Activated CD4-positive, alpha-beta T cell treated with anti-CD3 and anti-CD28 coated beads, Interleukin-2, Interleukin-6, amounts not matched to agents 100 ng/mL and 50 ng/mL, durations not matched to agents 16 hours and 8 hours (primary cell): ENCODE measurements around the gene OR9Q1.

Experiments
- DNase-seq: peaks from one replicate; pipeline ENCODE4 v3.0.0-alpha.2; 2020

The OR9Q1 gene

DNA sequence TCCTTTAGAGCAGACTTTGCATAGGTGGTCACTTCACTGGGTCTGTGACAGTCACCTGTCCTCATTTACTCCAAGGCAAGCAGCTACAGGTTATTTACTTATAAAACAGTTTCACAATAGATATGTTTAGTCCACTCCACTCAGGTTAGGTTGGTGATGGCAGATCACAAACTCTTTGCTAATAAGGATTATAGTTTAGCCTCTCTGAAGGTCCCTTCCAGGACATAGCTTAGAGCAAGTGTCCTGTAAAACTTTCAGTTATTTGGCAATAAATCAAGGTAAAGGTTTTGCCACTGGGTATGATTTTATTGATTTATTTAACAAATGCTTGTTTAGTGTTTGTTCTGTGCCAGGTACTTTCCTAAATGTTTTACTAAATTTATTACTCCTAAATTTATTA lies 15.9 kb downstream of the OR9Q1 start:
- DNase-seq: no peak

DNA sequence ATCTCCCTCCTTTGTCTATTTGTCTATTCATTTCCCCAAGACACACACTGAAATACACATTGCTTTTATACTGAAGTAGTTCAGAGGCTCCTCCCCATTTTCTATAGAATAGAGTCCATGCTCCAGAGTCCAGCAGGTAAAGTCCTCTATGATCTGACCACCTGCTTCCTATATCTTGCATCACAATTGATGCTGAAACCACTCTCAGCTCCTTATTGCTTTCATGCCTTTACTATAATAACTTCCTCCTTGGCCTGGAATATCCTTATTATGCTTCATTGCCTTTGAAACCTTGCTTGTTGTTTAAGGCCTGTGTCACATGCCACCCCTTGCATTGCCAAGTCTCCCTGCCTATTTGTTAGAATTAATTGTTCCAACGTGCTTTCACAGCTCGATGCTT lies 19.7 kb downstream of the OR9Q1 start:
- no peak for DNase-seq

- DNase-seq: no peak
Observed at GRCh38 chr11:58046231-58046630, 22.6 kb downstream of the OR9Q1 start.

- DNase-seq: no peak
Observed at GRCh38 chr11:58047818-58048217, 24.1 kb downstream of the OR9Q1 start.

- no peak for DNase-seq
Observed at GRCh38 chr11:58055806-58056401, 32.2 kb downstream of the OR9Q1 start.

DNA sequence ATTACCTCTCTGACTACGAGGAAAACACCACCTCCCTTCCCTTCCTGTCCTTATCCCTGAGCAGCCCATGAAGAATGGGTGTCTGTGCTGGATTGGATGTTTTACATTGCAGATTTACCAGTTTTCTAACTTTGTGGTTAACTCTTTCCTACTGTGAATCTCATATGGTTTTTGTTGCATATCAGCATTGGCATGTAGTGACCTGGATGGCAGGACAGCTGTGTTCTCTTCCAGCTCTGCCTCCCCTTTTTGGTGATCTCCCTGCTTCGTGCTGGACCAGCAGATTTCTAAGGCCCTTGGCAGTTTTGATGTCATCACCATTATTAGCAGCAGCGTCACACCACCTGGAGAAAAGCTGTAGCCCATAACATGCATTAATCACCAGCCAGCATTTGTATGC lies 33.8 kb downstream of the OR9Q1 start:
- no peak for DNase-seq

GRCh38 chr11:58058276-58059006 lies 34.8 kb downstream of the OR9Q1 start:
- DNase-seq: no peak

GRCh38 chr11:58059007-58059350 lies 35.3 kb downstream of the OR9Q1 start:
- DNase-seq: no peak

GRCh38 chr11:58060535-58060934 lies 36.9 kb downstream of the OR9Q1 start:
- DNase-seq: no peak

DNA sequence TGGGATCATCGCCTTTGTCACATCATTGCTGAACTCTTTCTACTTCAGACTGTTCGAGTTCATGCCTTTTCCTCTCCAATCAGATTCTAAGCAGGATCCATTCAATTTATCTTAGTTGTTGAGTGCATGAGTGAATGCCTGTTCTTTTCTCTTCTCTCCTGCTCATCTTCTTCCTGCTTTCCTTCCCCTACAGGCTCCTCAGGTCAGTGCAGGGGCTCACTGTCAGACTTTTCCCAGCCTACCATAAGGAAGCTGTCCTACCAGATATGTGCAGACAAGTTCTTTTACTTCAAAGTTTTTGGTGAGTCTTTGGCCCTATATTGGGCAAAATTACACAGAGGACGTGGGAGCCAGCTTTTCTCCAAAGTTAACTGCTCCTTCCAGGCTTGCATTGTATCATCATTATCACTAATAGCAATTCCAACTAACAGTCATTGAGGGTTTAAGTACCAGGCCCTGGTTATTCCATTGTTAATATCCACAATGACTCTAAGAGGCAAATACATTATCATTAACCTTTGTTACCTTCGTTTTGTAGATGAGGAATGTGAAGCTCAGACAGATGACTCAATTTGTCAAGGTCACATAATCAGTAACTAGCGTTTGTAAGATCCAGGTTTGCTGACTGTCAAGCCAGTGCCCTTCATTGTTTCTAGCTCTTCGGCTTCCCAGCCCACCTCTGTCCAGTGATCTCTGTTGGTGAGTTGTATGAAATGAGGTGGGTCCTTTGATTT lies 37.4 kb downstream of the OR9Q1 start:
- DNase-seq: no peak

DNA sequence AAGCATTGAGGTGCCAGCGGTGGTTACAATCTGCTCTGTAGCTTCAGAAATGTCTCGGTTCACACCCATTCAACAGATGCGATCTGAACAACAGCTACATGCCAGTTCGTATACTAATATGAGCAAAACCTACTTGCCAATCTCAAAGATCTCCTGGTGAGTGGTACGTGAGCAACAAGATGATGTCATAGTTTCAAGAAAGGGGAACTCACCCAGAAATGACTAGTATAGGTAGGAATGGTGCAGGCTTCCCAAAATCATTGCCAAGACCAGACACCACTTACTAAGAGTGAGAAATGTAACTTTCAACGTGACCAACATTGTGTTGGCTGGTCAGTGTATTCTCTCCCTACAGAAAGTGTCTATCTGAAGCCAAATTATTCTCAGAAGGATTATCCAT lies 38.1 kb downstream of the OR9Q1 start:
- DNase-seq: no peak

DNA sequence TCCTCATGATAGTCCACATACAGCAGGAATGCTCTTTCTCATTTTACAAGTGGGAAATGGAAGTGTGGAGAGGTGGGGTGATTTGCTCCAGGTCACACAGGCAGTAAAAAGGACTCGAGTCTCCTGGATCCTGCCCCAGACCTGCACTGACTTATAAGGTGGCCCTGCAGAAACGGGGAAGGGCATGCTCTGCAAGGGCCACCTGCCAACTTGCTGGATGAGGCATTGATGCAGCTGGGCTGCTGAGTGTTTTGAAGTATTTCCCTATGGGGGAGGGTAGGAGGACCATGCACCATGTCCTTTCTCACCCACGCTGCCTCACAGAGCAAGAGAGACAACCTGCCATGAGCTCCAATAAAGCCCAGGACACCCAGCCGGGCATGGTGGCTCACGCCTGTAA lies 44.0 kb downstream of the OR9Q1 start:
- DNase-seq: no peak

DNA sequence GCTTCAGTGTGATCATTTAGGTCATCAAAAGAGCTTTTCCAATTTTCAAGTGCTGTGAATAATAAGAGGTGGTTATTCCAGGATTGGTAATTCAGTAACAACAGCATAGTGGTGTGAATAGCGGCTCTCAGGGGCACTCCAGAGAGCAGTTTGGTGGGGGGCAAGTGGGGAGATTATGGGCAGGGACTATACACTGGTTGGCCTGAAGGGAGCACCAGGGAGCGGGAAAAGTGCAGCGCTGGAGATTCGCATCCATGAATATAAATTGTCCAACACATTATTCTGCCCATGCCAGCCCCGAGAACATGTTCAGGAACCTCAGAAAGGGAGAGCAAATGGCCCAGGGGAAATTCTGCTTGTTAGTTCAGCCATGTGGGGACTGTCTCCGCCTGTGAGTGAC lies 45.0 kb downstream of the OR9Q1 start:
- no peak for DNase-seq

DNA sequence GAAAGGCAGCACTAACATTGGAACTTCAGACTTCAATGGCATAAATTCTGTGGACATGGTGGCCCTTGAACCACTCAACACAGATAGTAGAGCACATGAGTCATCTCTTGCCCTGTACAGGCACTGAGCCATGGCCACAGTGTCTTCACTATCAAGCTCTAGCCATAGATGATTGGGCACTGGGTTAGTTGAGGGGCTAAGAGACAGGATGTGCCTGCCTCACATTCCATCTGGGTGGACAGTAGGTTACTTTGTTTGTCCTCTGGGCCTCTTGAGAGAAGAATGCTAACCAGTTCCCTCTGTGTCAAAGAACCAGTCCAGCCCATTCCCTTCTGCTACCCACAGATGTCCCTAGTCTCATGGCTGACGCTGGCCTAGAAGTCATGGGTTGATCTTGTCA lies 46.9 kb downstream of the OR9Q1 start:
- DNase-seq: no peak

DNA sequence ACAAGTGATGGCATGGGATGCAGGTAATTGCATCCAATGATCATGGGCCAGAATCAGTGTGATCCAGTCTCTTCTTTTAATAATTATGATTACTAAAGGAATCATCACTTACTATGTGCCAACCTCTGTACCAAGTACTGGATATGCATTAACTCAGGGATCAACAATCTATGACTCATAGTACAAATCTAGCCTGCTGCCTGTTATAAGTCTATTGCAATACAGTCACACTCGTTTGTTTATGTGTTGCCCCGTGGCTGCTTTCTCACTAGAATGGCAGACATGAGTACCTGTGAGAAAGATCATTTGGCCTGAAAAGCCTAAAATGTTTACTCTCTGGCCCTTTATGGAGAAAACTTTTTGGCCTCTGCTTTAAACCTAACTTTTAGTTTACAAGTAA lies 52.1 kb downstream of the OR9Q1 start:
- DNase-seq: no peak

DNA sequence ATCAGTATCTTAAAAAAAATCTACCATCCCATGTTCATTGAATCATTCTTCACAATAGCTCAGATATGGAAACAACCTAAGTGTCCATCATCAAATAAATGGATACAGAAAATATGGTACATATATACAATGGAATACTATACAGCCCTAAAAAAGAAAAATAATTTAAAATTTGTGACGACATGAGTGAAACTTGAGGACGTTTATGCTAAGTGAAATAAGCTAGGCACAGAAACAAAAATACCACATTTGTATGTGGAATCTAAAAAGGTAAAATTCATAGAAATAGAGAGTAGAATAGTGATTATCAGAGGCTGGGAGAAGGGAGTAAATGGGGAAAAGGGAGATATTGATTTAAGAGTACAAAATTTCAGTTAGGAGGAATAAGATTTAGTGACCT lies 62.8 kb downstream of the OR9Q1 start:
- no peak for DNase-seq

DNA sequence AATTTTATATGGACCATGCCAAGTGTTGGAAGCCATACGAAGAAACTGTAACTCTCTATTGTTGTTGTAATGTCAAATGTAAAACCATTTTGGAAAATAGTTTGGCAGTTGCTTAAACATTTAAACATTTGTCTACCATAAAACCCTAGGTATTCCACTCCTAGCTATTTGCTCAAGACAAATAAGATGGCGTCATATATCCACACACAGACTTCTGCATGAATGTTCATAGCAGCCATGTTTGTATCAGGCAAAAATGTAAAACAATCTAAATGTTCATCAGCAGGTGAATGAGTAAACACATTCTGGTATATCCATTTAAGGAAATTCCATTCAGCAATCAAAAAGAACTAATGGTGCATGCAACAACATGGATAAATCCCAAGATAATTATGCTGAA lies 73.8 kb downstream of the OR9Q1 start:
- DNase-seq: no peak

DNA sequence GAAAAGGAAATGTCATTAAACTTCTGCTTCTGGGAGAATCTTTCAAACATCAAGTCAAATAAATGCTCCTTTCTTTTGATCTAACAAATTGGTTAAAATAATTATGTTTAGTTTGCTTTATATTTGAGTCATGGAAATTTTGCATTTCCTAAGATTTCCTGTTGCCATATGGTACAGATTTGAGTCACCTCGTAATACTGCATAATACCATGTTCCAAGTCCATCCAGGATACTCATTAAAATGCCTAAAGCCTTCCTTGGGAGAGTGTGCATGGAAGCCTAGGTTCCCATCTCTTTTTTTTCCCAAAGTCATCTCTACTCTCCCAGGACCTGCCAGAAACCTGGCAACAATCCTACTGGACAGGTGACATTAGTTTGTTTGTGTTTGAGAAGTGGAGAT lies 97.4 kb downstream of the OR9Q1 start:
- no peak for DNase-seq

DNA sequence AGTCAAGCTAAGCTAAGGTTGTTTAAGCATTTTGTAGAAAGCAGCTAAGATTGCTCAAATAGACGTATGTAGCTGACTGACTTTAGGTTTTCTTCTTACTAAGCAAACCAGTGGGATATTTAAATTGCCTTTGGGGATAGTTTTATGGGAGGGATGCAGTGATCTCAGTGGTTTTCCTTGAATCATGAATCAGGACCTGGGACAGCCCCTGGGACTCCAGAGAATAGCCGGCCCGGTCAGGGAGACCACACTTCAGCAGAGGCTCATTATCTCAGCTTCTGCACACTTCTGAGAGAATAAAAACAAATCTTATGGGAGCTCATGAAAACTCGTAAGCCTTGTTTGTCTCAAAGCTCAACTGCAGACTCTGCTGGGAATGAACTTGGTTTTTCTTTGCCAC lies 101.8 kb downstream of the OR9Q1 start, which contains the start of gene OR9I1:
OR9I1 (minus strand) TSS at position 62 of the 400 bp plus-strand sequence. CDS start 6,086 bp downstream, outside the sequence.
- no peak for DNase-seq

GRCh38 chr11:58127350-58127749 lies 103.7 kb downstream of the OR9Q1 start:
- no peak for DNase-seq

- DNase-seq: no peak
Observed at GRCh38 chr11:58133309-58134076, 109.8 kb downstream of the OR9Q1 start.

- DNase-seq: no peak
Observed at GRCh38 chr11:58134151-58134550, 110.5 kb downstream of the OR9Q1 start.

DNA sequence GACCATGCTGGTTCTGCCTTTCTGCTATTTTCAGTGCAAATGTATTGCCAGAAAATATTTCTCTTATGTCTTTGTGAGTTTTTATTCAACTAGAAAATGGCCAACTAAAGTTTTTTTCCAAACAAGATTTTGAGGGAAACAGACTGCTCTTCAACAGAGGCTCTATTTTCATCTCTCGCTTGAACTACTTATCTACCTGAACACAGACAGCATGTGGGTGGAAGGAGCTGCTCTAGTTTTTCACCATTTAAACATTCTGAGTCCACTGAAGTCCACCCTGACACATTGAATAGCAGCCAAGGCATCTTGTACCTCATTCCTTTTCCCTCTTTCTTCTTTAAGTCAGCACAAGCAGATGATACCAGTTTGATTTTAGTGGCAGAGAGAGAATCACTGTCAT lies 111.5 kb downstream of the OR9Q1 start:
- no peak for DNase-seq

DNA sequence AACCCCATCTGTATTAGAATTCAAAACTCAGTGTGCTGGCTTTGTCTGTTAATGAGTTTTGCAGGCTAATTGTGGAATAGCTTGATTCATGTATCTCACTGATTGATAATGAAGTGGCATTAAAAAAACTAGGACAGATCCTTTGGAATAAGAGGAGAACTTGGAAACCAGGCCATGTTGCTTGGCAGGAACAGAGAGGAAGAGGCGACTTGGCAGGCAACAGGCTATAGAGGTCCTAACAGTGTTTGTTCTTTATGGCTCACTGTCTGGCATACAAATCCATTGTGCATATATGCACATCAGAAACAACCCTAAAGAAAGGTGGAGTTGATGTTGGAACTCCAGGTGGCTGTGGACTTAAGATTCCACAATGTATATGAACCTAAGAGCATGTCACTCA lies 119.1 kb downstream of the OR9Q1 start:
- DNase-seq: no peak
